H1 (cell line): ENCODE results near the gene DNMT3L. TPM values are rescaled to one million over a fixed set of nuclear protein-coding genes. Genes with fewer than 3 reads are reported as not detected.
"Not testable (repeated sequence)": the region's sequence is repeated elsewhere in the genome, so short reads cannot be mapped to it uniquely, and the experiment has no call there.

Experiments
- CTCF ChIA-PET: fragments of 300-600 bp; sonication (Branson Sonifier 250); formaldehyde crosslinking; loops from one replicate; lab custom pipeline; 2021; ENCODE audit not compliant: partially characterized antibody; lab: Charles Lee
- POLR2A ChIA-PET: fragments of 300-600 bp; sonication (Branson Sonifier 250); formaldehyde crosslinking; loops from one replicate; lab custom pipeline; 2021; ENCODE audit warnings: inconsistent platforms; ENCODE audit not compliant: partially characterized antibody; lab: Charles Lee
- DNase-seq, 2 experiments: peaks; one replicate each; pipeline versions ENCODE4 v3.0.0 to v3.0.0-alpha.2; 2010 to 2022; ENCODE audit warnings: low spot score in 2 of 2, low read depth in 1 of 2, mixed read lengths in 1 of 2
- FAIRE-seq: peaks from 2 replicates; lab custom pipeline; 2011; peaks lifted over from hg19 to GRCh38; lab: Jason Lieb, UNC
- H2AFZ ChIP-seq: 2 replicates; pipeline ENCODE4 v1.8.1; 2012; ENCODE audit warnings: low read length, inconsistent platforms
- H2AK5ac ChIP-seq: 2 replicates; pipeline ENCODE4 v1.6.1; 2013; ENCODE audit warnings: low read depth, low read length
- H2BK120ac ChIP-seq: replicated peaks from 2 replicates; pipeline ENCODE3; 2013; ENCODE audit warnings: low read depth, low read length, inconsistent platforms
- H2BK12ac ChIP-seq: 2 replicates; pipeline ENCODE4 v1.6.1; 2013; ENCODE audit warnings: low read depth, low read length
- H2BK15ac ChIP-seq: 2 replicates; pipeline ENCODE4 v1.6.1; 2013; ENCODE audit warnings: low read length
- H2BK20ac ChIP-seq: 2 replicates; pipeline ENCODE4 v1.6.1; 2013; ENCODE audit warnings: low read length
- H2BK5ac ChIP-seq: 2 replicates; pipeline ENCODE4 v1.6.1; 2013; ENCODE audit warnings: low read depth, low read length
- H3K14ac ChIP-seq: 2 replicates; pipeline ENCODE4 v1.6.1; 2013; ENCODE audit warnings: inconsistent platforms; ENCODE audit not compliant: insufficient read length
- H3K18ac ChIP-seq: 2 replicates; pipeline ENCODE4 v1.6.1; 2013; ENCODE audit warnings: low read length; ENCODE audit errors: extremely low read depth
- H3K23ac ChIP-seq: 2 replicates; pipeline ENCODE4 v1.6.1; 2013; ENCODE audit warnings: inconsistent platforms; ENCODE audit not compliant: insufficient read length
- H3K23me2 ChIP-seq: 2 replicates; pipeline ENCODE4 v1.6.1; 2013; ENCODE audit warnings: low read depth, low read length
- H3K27ac ChIP-seq: 2 replicates; pipeline ENCODE4 v1.6.1; 2011; ENCODE audit warnings: low read depth, low read length, inconsistent platforms
- H3K27me3 ChIP-seq, 4 experiments: replicated peaks in 1 of 4; 1 replicate in 1 of 4; 2 replicates in 3 of 4; pipeline versions ENCODE4 v1.6.1 to v1.8.1; 2011 to 2013; ENCODE audit warnings: low read length in 3 of 4, mild to moderate bottlenecking in 3 of 4, inconsistent platforms in 2 of 4, mixed read lengths in 2 of 4, moderate library complexity in 1 of 4; ENCODE audit not compliant: control insufficient read depth in 3 of 4, insufficient read depth in 3 of 4; ENCODE audit errors: extremely low read depth in 1 of 4
- H3K36me3 ChIP-seq, 4 experiments: 2 replicates each; pipeline versions ENCODE4 v1.6.1 to v1.8.1; 2011 to 2013; ENCODE audit warnings: mild to moderate bottlenecking in 4 of 4, low read length in 3 of 4, moderate library complexity in 2 of 4, control low read depth in 1 of 4, inconsistent platforms in 1 of 4; ENCODE audit not compliant: insufficient read depth in 4 of 4, control insufficient read depth in 2 of 4
- H3K4ac ChIP-seq: replicated peaks from 2 replicates; pipeline ENCODE3; 2013; ENCODE audit warnings: low read length, low read depth, mixed read lengths, inconsistent platforms; ENCODE audit not compliant: insufficient read length
- H3K4me1 ChIP-seq, 4 experiments: replicated peaks in 1 of 4; 1 replicate in 1 of 4; 2 replicates in 3 of 4; pipeline versions ENCODE4 v1.6.1 to v1.8.1; 2011 to 2013; ENCODE audit warnings: low read length in 3 of 4, inconsistent platforms in 2 of 4, mixed read lengths in 1 of 4; ENCODE audit not compliant: insufficient read depth in 4 of 4, control insufficient read depth in 3 of 4
- H3K4me2 ChIP-seq, 2 experiments: 2 replicates each; pipeline versions ENCODE4 v1.6.1 to v1.8.1; 2011 to 2013; ENCODE audit warnings: low read depth in 2 of 2, low read length in 2 of 2, control low read depth in 1 of 2, inconsistent platforms in 1 of 2, mild to moderate bottlenecking in 1 of 2; ENCODE audit not compliant: insufficient read depth in 1 of 2
- H3K4me3 ChIP-seq, 4 experiments: fragments of 200-600, 300-600 bp in 1 of 4; sonication (generic), shearing (Covaris generic), sonication (Bioruptor Twin) in 1 of 4; 2 replicates each; pipeline versions ENCODE4 v1.5.1 to v1.8.1; 2011 to 2016; ENCODE audit warnings: low read length in 4 of 4, low read depth in 3 of 4, control low read depth in 2 of 4, inconsistent platforms in 2 of 4, mild to moderate bottlenecking in 2 of 4, mixed read lengths in 1 of 4, moderate library complexity in 1 of 4; ENCODE audit not compliant: insufficient read depth in 2 of 4; ENCODE audit errors: extremely low read depth in 1 of 4
- H3K56ac ChIP-seq: replicated peaks from 2 replicates; pipeline ENCODE3; 2013; ENCODE audit warnings: low read depth, mild to moderate bottlenecking, mixed read lengths, low read length, inconsistent platforms; ENCODE audit not compliant: insufficient read length
- H3K79me1 ChIP-seq: 2 replicates; pipeline ENCODE4 v1.6.1; 2013; ENCODE audit warnings: low read depth, low read length, control low read depth
- H3K79me2 ChIP-seq, 2 experiments: 2 replicates each; pipeline versions ENCODE4 v1.6.1 to v1.8.1; 2012 to 2013; ENCODE audit warnings: low read length in 2 of 2, mild to moderate bottlenecking in 2 of 2, inconsistent platforms in 1 of 2; ENCODE audit not compliant: insufficient read depth in 2 of 2, control insufficient read depth in 1 of 2
- H3K9ac ChIP-seq, 4 experiments: replicated peaks in 1 of 4; 1 replicate in 1 of 4; 2 replicates in 3 of 4; pipeline versions ENCODE4 v1.6.1 to v1.8.1; 2011 to 2013; ENCODE audit warnings: low read depth in 3 of 4, low read length in 3 of 4, control low read depth in 2 of 4, mild to moderate bottlenecking in 2 of 4, moderate library complexity in 2 of 4, inconsistent platforms in 1 of 4; ENCODE audit errors: extremely low read depth in 1 of 4
- H3K9me3 ChIP-seq, 2 experiments: 2 replicates each; pipeline versions ENCODE4 v1.6.1 to v1.8.1; 2012 to 2013; ENCODE audit warnings: mild to moderate bottlenecking in 2 of 2, moderate library complexity in 2 of 2, control low read depth in 1 of 2, inconsistent platforms in 1 of 2, low read depth in 1 of 2, low read length in 1 of 2, mixed read lengths in 1 of 2; ENCODE audit not compliant: insufficient read depth in 2 of 2
- H4K20me1 ChIP-seq, 2 experiments: replicated peaks in 1 of 2; 2 replicates each; pipeline versions ENCODE3 to v1.8.1; 2011 to 2013; ENCODE audit warnings: inconsistent platforms in 2 of 2, low read length in 2 of 2, mild to moderate bottlenecking in 1 of 2; ENCODE audit not compliant: insufficient read depth in 2 of 2, control insufficient read depth in 1 of 2
- H4K5ac ChIP-seq: 2 replicates; pipeline ENCODE4 v1.6.1; 2013; ENCODE audit warnings: low read length, low read depth, mixed read lengths, inconsistent platforms; ENCODE audit not compliant: insufficient read length
- H4K8ac ChIP-seq: 2 replicates; pipeline ENCODE4 v1.8.0; 2013; ENCODE audit warnings: mild to moderate bottlenecking, moderate library complexity, low read length, inconsistent platforms; ENCODE audit not compliant: insufficient read depth; ENCODE audit errors: extremely low read depth
- H4K91ac ChIP-seq: replicated peaks from 2 replicates; pipeline ENCODE3; 2013; ENCODE audit warnings: low read length, mixed read lengths, inconsistent platforms; ENCODE audit not compliant: insufficient read length
- CTCF ChIP-seq, 3 experiments: IDR thresholded peaks; 1 replicate in 2 of 3; 2 replicates in 1 of 3; pipeline versions ENCODE4 v1.5.1 to v1.6.1; 2011; ENCODE audit warnings: low read length in 3 of 3, mild to moderate bottlenecking in 3 of 3, inconsistent platforms in 2 of 3, low read depth in 1 of 3, moderate library complexity in 1 of 3; ENCODE audit not compliant: insufficient read depth in 1 of 3; ENCODE audit errors: control extremely low read depth in 1 of 3
- RAD21 ChIP-seq, 2 experiments: IDR thresholded peaks in 1 of 2; conservative IDR thresholded peaks in 1 of 2; 2 replicates each; pipeline ENCODE4 v1.6.1; 2011; ENCODE audit warnings: low read depth in 2 of 2, low read length in 2 of 2, improper control_type of control experiment in 1 of 2, inconsistent platforms in 1 of 2, mild to moderate bottlenecking in 1 of 2, moderate library complexity in 1 of 2
- WGBS, 2 experiments: shearing (Covaris generic) in 1 of 2; methylation state at CpG; one replicate each; pipeline versions ENCODE4 v1.1.6 to v1.1.7; 2013 to 2015; ENCODE audit warnings: low lambda C conversion rate in 2 of 2, mixed read lengths in 2 of 2, inconsistent platforms in 1 of 2, low coverage in 1 of 2, missing lambda C conversion rate in 1 of 2; ENCODE audit not compliant: insufficient replicate concordance in 2 of 2, insufficient coverage in 1 of 2, insufficient read length in 1 of 2; ENCODE audit errors: extremely low coverage in 1 of 2, missing lambda C conversion rate in 1 of 2; 5-methylcytosine and 5-hydroxymethylcytosine counted together
- polyA plus RNA-seq, 7 experiments: library from polyadenylated mRNA; depleted of rRNA in 3 of 7; stranded (reverse) in 5 of 7; unstranded in 2 of 7; fragments of >200 nt in 5 of 7; fragments of 200-250 nt in 2 of 7; gene quantifications; 1 replicate in 5 of 7; 2 replicates in 1 of 7; 4 replicates in 1 of 7; pipeline versions ENCODE4 v1.2.1 to v1.2.3, GENCODE V29; 2011 to 2013; ENCODE audit warnings: missing spikeins in 2 of 7, mixed read lengths in 2 of 7
- total RNA-seq: library from RNA; stranded (reverse); fragmentation: NEBNext Ultra II Directional; extraction: Animal tissue kit (Norgen Biotek cat#: 25700); gene quantifications from 2 replicates; pipeline ENCODE4 v1.2.1, GENCODE V29; 2021

DNMT3L gene
- total and polyA plus RNA-seq, 2 of the 8 experiments (the other 6 are each of a cell fraction or from before 2014, with no cell fraction given) = 0.06 TPM; not detected in 1

- ChIA-PET POLR2A (interaction anchor here (0.6 kb wide), 1 partner anchor 41 kb away, joined by 3 read pairs; no protein-coding TSS in a partner anchor), CTCF (interaction anchor here (0.8 to 1.7 kb wide), 5 partner anchors 13 to 188 kb away, joined by 3 to 5 read pairs (median 3); no protein-coding TSS in a partner anchor)
- not testable (repeated sequence) for H3K4me3 ChIP-seq, H3K9ac ChIP-seq, H3K18ac ChIP-seq, H3K27ac ChIP-seq, H3K9me3 ChIP-seq, H4K8ac ChIP-seq, H3K23ac ChIP-seq, H3K56ac ChIP-seq, H4K91ac ChIP-seq, H2BK20ac ChIP-seq, H2AFZ ChIP-seq, H3K4me2 ChIP-seq, H4K5ac ChIP-seq, H3K79me1 ChIP-seq, H3K14ac ChIP-seq, H2AK5ac ChIP-seq, H3K79me2 ChIP-seq, H2BK12ac ChIP-seq, FAIRE-seq, DNase-seq, H2BK120ac ChIP-seq, H2BK15ac ChIP-seq, H3K36me3 ChIP-seq, H2BK5ac ChIP-seq, H3K27me3 ChIP-seq, H3K4ac ChIP-seq
- peak in 1 of 2 experiments; percentile 33; a peak in 2 of 4 replicates for TF ChIP-seq RAD21 (IDR thresholded peaks at IDR 0.05 in 1 of 2, conservative IDR thresholded peaks at IDR 0.05 in 1 of 2; ENCODE audit: low read depth in 2 of 2, low read length in 2 of 2)
- peak in 2 of 3 experiments; percentile 48 to 57; a peak in 3 of 4 replicates for TF ChIP-seq CTCF (IDR thresholded peaks at IDR 0.05; ENCODE audit: control extremely low read depth in 1 of 3, insufficient read depth in 1 of 3, low read depth in 1 of 3, low read length in 3 of 3)
- Histone ChIP-seq H3K23me2 (peaks cover 12% of the 10 kb centered on the region; the same call in 1 of the 2 replicates), H3K4me1 (peaks cover 0 to 16% (median 4%) of the 10 kb centered on the region in 4 experiments; a peak in 5 of 7 replicates), H4K20me1 (peaks cover 9 to 15% of the 10 kb centered on the region in 2 experiments)
- 90% methylated on average over 21 of the region's 23 CpGs; no CpG with 5 or more reads in 1 of the 2 experiments for whole genome bisulfite sequencing, 2 experiments
Measured at GRCh38 chr21:44302573-44303401, 41.1 kb upstream of the DNMT3L start.
